SH-SY5Y (cell line): ENCODE results near the gene SCGB3A1.

Experiments used
- GATA2 ChIP-seq: IDR thresholded peaks from 2 replicates; pipeline ENCODE4 v1.6.1; 2011; ENCODE audit warnings: mild to moderate bottlenecking, low read depth, low read length
- GATA3 ChIP-seq: IDR thresholded peaks from 2 replicates; pipeline ENCODE4 v1.6.1; 2011; ENCODE audit warnings: low read depth, mild to moderate bottlenecking, low read length, moderate library complexity

Gene SCGB3A1

GRCh38 chr5:180618829-180619562 lies 27.7 kb upstream of the SCGB3A1 start:
- TF ChIP-seq GATA3 (no peak), GATA2 (no peak)

GRCh38 chr5:180618487-180618828 lies 27.2 kb upstream of the SCGB3A1 start:
- no peak for TF ChIP-seq GATA2
- TF ChIP-seq GATA3, result no peak

- TF ChIP-seq GATA3, result no peak
- no peak for TF ChIP-seq GATA2
These were observed 22.5 kb upstream of the SCGB3A1 start for GRCh38 chr5:180613814-180614188.

GRCh38 chr5:180613188-180613813 lies 22.0 kb upstream of the SCGB3A1 start:
- TF ChIP-seq GATA2 (no peak), GATA3 (no peak)

- TF ChIP-seq GATA2 (no peak), GATA3 (no peak)
These were observed 21.4 kb upstream of the SCGB3A1 start for GRCh38 chr5:180612683-180613082.

- TF ChIP-seq GATA2, result no peak
- no peak for TF ChIP-seq GATA3
These were observed 20.0 kb upstream of the SCGB3A1 start for GRCh38 chr5:180611140-180611850.

GRCh38 chr5:180609817-180610550 lies 18.7 kb upstream of the SCGB3A1 start:
- TF ChIP-seq GATA2 (no peak), GATA3 (no peak)

- TF ChIP-seq GATA2, result no peak
- no peak for TF ChIP-seq GATA3
These were observed 18.1 kb upstream of the SCGB3A1 start for GRCh38 chr5:180609386-180609785.

- TF ChIP-seq GATA2 (no peak), GATA3 (no peak)
These were observed 17.4 kb upstream of the SCGB3A1 start for GRCh38 chr5:180608572-180609310.

GRCh38 chr5:180607861-180608571 lies 16.7 kb upstream of the SCGB3A1 start:
- TF ChIP-seq GATA2 (no peak), GATA3 (no peak)

GRCh38 chr5:180606215-180606785 lies 15.0 kb upstream of the SCGB3A1 start:
- TF ChIP-seq GATA2 (no peak), GATA3 (no peak)

GRCh38 chr5:180605554-180606214 lies 14.4 kb upstream of the SCGB3A1 start:
- TF ChIP-seq GATA2, result no peak
- TF ChIP-seq GATA3, result no peak
